GM18868 (cell line): ENCODE results near the gene TCF12.
"Not testable (repeated sequence)": the region's sequence is repeated elsewhere in the genome, so short reads cannot be mapped to it uniquely, and the experiment has no call there.

Experiments used
- ATAC-seq: cut with Tn5 transposase; IDR thresholded peaks from one replicate; pipeline ENCODE4 v1.9.1; 2021; ENCODE audit warnings: mild to moderate bottlenecking, moderate library complexity; ENCODE audit not compliant: unreplicated experiment

The TCF12 gene

GRCh38 chr15:56943403-56943802 lies 25.0 kb downstream of the TCF12 start:
- ATAC-seq, result no peak

GRCh38 chr15:56944485-56944884 lies 26.0 kb downstream of the TCF12 start:
- no peak for ATAC-seq

- ATAC-seq, result no peak
Measured at GRCh38 chr15:56946150-56946549, 27.7 kb downstream of the TCF12 start.

DNA sequence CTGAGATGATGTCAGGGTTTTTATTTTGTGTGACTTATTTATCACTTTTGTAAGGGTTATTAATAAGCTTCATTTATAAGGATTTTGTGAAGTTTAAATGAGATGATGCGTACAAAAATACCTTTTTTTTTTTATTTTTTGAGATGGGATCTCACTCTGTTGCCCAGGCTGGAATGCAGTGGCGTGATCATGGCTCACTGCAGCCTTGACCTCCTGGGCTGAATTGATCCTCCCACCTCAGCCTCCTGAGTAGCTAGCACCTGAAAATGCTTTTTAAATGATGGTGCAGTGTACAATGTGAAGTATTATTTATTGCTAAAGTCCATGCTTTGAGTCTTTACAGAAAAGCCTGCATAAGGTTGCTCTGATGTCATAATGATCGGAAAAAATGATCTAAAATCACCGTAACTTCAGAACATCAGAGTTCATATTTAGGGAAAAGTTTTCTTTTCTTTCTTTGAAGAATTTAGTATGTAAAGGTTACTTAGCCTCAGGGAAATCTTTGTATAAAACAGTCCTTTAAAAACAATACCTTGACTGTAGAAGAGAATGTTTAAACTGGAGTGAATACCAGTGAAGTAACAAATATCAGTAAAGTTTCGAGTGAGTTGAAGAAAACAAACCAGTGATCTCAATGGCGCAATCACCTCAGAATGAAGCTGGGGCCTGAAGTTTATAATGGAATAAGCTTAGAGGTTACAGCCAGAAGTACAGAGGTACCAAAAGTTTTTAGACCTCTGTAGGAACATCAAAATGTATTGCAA lies 29.7 kb downstream of the TCF12 start:
- ATAC-seq, result no peak

DNA sequence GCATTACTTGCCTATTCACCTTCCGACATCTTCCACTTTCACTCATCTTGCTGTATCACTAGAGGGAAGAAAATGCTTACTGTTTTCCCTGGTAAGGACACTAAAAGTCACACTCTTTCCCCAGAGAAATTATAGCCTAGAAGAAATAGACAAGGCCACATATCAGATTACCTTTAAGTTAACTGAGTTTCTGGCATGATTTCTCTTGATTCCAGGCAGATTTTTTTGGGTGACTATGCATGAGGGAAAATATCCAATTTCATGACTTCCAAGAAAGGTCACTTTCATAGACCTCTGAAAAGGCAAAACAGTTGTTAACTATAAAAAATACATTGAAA lies 30.3 kb downstream of the TCF12 start:
- no peak for ATAC-seq

DNA sequence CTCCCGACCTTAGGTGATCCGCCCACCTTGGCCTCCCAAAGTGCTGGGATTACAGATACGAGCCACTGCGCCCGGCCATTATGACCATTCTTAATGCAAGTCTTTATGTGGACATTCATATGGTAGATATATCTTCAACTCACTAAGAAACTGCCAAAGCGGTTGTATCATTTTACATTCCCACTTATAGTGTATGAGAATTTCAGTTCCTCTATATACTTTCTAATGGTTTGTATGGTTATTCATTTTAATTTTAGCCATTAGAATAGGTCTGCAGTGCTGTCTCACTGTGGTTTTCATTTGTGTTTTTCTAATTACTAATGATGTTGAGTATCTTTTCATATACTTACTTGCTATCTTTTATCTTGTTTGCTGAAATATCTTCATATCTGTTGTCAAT lies 32.5 kb downstream of the TCF12 start:
- ATAC-seq, result peak; percentile 99

GRCh38 chr15:56953790-56954189 lies 35.3 kb downstream of the TCF12 start:
- no peak for ATAC-seq

- not testable (repeated sequence) for ATAC-seq
Measured at GRCh38 chr15:56955011-56955410, 36.6 kb downstream of the TCF12 start.

DNA sequence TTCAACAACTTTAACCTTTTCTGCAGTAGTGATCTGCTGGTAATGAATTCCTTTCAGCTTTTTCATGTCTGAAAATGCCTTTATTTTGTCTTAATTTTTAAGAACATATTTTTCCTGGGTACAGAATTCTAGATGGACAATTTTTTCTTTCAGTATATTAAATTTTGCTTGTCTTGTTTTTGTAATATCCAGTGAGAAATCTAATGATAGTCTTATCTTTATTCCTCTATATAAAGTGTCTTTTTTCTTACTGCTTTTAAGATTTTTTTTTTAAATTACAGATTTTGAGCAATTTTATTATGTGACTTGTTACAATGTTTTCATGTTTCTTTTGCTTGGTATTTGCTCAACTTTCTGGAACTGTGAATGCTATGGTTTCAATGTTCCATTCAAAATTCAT lies 38.1 kb downstream of the TCF12 start:
- ATAC-seq, result no peak

GRCh38 chr15:56957812-56958406 lies 39.5 kb downstream of the TCF12 start:
- ATAC-seq, result no peak

DNA sequence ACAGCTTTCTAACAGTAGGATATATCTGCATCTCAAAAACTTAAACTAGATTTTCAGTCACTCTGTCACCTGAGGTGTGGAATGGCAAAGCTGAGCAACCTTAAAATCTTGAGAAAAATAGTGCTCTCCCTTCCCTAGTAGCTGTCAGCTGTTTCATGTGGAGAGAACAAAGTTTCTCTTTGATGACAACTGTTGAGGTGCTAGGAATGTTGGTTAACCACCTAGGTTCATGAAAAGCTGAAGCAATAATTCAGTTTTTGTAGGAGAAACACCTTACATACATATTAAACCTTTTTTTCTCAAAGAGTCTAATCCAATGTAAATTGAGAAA lies 40.8 kb downstream of the TCF12 start:
- no peak for ATAC-seq

DNA sequence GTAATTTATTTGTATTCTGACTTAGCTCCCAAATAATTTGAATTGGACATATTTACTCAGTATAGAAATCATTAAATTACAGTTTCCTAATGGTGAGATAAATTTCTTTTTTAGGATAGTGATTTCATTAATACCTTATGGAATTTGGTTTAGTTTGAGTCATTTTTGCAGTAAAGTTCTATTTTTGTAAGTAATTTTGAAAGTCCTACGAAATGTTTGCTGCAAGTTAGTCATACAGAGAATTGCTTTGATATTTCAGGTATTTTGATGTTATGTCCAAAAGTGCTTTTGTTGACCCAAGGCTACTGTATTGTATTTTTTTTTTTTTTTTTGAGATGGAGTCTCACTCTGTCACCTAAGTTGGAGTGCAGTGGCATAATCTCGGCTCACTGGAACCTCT lies 41.7 kb downstream of the TCF12 start:
- no peak for ATAC-seq

DNA sequence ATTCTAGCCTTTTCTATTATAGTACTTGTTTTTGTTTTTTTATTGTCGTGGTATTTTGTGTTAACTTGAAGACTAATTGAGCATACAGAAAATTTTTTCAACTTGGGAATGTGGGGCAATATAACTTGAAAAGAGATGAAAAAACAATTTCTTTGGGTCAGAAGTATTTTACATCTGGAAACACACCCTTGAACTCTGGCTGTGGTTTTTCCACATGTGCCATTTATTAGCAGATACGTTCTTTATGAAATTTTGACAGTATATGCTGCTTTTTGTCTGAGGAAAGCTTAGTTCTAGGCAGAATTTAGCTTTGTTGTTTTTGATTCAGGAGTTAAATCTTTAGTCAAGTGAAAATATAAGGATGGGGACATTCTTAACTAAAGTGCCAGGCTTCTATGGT lies 44.7 kb downstream of the TCF12 start:
- no peak for ATAC-seq

GRCh38 chr15:56963710-56964109 lies 45.3 kb downstream of the TCF12 start:
- ATAC-seq, result peak; percentile 20

GRCh38 chr15:56964182-56964581 lies 45.7 kb downstream of the TCF12 start:
- peak; percentile 63 for ATAC-seq

DNA sequence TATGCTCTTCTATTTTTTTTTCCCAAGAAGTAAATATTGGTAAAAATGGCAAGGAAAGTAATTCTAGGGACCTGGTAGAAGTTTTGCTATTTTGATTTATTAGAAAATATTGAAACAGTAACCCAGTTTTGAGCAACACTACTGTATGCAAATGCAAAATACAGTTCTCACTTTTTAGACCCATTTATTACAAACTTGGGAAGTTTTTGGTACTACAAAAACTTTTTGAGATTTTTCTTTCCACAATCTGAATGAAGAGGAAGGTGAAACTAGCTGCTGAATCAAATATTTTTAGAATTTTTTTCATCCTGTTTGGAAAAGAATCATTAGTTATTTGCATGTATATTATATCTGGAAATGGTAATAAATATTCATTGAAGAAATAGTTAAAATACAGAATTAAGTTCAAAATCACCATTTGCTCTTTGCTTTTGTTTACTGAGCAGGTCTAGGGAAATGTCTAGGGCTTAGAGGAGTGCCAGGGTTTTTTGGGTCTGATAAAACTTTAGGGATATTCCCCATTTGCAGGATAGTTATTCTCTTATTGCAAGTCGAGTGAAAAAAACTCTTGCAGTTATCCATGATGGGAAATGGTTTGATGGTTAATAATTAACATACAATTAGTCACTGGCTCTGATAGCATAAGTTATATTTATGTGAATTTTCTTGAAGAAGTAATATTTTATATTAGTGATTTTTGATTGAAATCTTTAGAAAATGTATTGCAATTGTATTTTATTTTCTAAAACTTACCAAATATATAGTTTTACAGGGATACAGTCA lies 47.0 kb downstream of the TCF12 start:
- ATAC-seq, result no peak

DNA sequence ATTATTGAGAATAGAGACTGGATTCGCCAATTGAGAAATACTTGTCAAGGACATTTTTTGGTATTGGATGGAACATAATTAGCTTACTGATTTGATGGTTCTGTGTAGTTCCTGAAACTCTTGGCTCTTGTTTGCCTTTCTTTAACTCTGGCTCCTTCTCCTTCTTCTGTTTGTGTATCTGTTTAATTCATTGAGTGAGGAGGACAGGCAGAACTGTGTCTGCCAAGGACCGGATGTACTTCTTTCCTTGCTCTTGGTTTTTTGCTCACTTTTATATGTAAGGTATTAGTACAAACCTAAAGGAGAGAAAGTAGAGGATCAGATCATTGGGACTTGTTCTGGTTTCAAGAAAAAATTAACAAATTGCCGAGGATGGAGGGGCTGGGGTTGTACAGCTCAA lies 48.9 kb downstream of the TCF12 start:
- no peak for ATAC-seq

DNA sequence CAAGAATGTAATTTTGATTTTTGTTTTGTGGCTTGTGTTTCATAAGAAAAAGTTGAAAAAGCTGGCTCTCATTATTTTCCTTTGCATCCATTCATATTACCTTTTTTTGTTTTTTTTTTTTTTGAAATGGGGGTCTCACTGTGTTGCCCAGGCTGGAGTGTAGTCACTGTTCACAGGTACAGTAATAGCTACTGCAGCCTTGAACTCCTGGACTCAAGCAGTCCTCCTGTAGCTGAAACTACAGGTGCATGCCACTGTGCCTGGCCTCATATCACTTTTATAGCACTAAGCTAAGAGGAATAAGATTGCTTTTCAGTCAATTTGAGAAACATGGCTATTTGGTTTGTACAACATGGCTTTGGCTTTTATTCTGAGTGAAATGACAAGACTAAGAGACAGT lies 49.8 kb downstream of the TCF12 start:
- ATAC-seq, result no peak

- no peak for ATAC-seq
Measured at GRCh38 chr15:56968821-56969220, 50.4 kb downstream of the TCF12 start.

DNA sequence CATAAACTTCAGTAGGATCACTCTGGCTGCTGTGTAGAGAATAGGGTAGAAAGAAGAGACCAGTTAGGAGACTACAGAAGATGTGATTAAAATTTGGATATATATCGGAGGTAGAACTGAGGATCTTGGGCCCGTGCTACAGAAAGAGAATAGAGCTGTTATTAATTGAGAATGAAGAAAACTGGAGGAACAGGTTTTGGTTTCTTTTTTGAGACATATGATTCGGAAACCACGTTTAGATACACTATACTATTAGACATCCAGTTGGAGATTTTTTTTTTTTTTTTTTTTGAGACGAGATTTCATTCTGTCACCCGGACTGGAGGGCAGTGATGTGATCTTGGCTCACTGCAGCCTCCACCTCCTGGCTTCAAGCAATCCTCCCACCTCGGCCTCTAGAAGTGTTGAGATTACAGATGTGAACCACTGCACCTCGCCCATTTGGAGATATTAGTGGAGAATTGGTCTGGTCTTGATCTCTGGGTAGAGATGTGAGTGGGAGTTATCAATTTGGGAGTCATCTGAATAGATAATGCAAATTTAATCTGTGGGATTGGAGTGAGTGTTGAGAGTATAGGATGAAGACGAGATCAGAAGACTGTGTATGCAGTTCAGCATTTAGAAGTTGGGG lies 50.9 kb downstream of the TCF12 start:
- no peak for ATAC-seq

GRCh38 chr15:56971571-56971970 lies 53.1 kb downstream of the TCF12 start:
- no peak for ATAC-seq

- ATAC-seq, result no peak
Measured at GRCh38 chr15:56972016-56972415, 53.6 kb downstream of the TCF12 start.
